Chondrocyte (in vitro differentiated cells): Measurements from ENCODE around the gene SULF2. TPM values are rescaled to one million over a fixed set of nuclear protein-coding genes. Genes with fewer than 3 reads are reported as not detected.

Experiments
- DNase-seq: peaks from one replicate; pipeline ENCODE4 v3.0.0; 2021; ENCODE audit warnings: mixed read lengths, low spot score
- H3K27ac Mint-ChIP-seq: one replicate; pipeline ENCODE4 v1.8.0; 2021; ENCODE audit warnings: mild to moderate bottlenecking, moderate library complexity, mixed read lengths; ENCODE audit not compliant: unreplicated experiment
- H3K27me3 Mint-ChIP-seq: 2 replicates; pipeline ENCODE4 v1.8.0; 2021; ENCODE audit warnings: low read depth, mixed read lengths
- H3K36me3 Mint-ChIP-seq: 2 replicates; pipeline ENCODE4 v1.8.0; 2021; ENCODE audit warnings: low read depth, mixed read lengths
- H3K4me1 Mint-ChIP-seq: 2 replicates; pipeline ENCODE4 v1.8.0; 2021; ENCODE audit warnings: low read depth, mild to moderate bottlenecking, mixed read lengths
- H3K4me3 Mint-ChIP-seq: one replicate; pipeline ENCODE4 v1.8.0; 2021; ENCODE audit warnings: mild to moderate bottlenecking, moderate library complexity, mixed read lengths; ENCODE audit not compliant: unreplicated experiment
- H3K9me3 Mint-ChIP-seq: 2 replicates; pipeline ENCODE4 v1.8.0; 2021; ENCODE audit warnings: low read depth, mixed read lengths
- CTCF ChIP-seq: fragments of 200-600 bp; sonication (generic); IDR thresholded peaks from 2 replicates; pipeline ENCODE4 v1.5.0; 2021; ENCODE audit warnings: antibody characterized with exemption, mild to moderate bottlenecking, moderate library complexity
- total RNA-seq: library from RNA; stranded (reverse); gene quantifications from 3 replicates; pipeline ENCODE4 v1.2.1, GENCODE V29; 2021

SULF2 gene
- total RNA-seq, 1 donor from 2014 or later = 82.4 TPM

- DNase-seq = no peak
- peaks cover 14% of the 10 kb centered on the region for H3K36me3 Mint-ChIP-seq
- H3K9me3 Mint-ChIP-seq = no peaks in the 10 kb centered on the region
Measured at GRCh38 chr20:47665221-47665991, 119.9 kb downstream of the SULF2 start.

GRCh38 chr20:47664744-47665143 is 120.5 kb downstream of the SULF2 start:
- DNase-seq = no peak
- no peak overlapping the region for H3K4me3 Mint-ChIP-seq
- H3K27me3 Mint-ChIP-seq = no peaks in the 10 kb centered on the region
- TF ChIP-seq CTCF = no peak
- H3K4me1 Mint-ChIP-seq = peaks cover 21% of the 10 kb centered on the region
- H3K9me3 Mint-ChIP-seq = no peaks in the 10 kb centered on the region
- H3K36me3 Mint-ChIP-seq = peaks cover 13% of the 10 kb centered on the region
- H3K27ac Mint-ChIP-seq = no peak overlapping the region

More at GRCh38 chr20:47665221-47665991, 119.9 kb downstream of the SULF2 start:
- Mint-ChIP-seq H3K27ac (no peak overlapping the region), H3K27me3 (no peaks in the 10 kb centered on the region), H3K4me3 (no peak overlapping the region), H3K4me1 (peaks cover 21% of the 10 kb centered on the region)
- no peak for TF ChIP-seq CTCF

GRCh38 chr20:47664068-47664437 is 121.2 kb downstream of the SULF2 start:
- no peak overlapping the region for H3K4me3 Mint-ChIP-seq
- DNase-seq = no peak
- no peak for TF ChIP-seq CTCF
- H3K9me3 Mint-ChIP-seq = no peaks in the 10 kb centered on the region
- no peak overlapping the region for H3K27ac Mint-ChIP-seq
- H3K27me3 Mint-ChIP-seq = no peaks in the 10 kb centered on the region
- H3K4me1 Mint-ChIP-seq = peaks cover 21% of the 10 kb centered on the region
- peaks cover 12% of the 10 kb centered on the region for H3K36me3 Mint-ChIP-seq

- H3K4me3 Mint-ChIP-seq = no peak overlapping the region
- TF ChIP-seq CTCF = peak; percentile 97
- no peaks in the 10 kb centered on the region for H3K27me3 Mint-ChIP-seq
- H3K27ac Mint-ChIP-seq = peak overlapping the region; percentile 54
- H3K9me3 Mint-ChIP-seq = no peaks in the 10 kb centered on the region
- peaks cover 8% of the 10 kb centered on the region for H3K36me3 Mint-ChIP-seq
- peaks cover 21% of the 10 kb centered on the region for H3K4me1 Mint-ChIP-seq
- DNase-seq = no peak
Measured at GRCh38 chr20:47663354-47664067, 121.8 kb downstream of the SULF2 start.

GRCh38 chr20:47662483-47663353 is 122.6 kb downstream of the SULF2 start:
- DNase-seq = no peak
- H3K9me3 Mint-ChIP-seq = no peaks in the 10 kb centered on the region
- H3K4me1 Mint-ChIP-seq = peaks cover 21% of the 10 kb centered on the region
- H3K36me3 Mint-ChIP-seq = peaks cover 6% of the 10 kb centered on the region
- H3K4me3 Mint-ChIP-seq = no peak overlapping the region
- H3K27me3 Mint-ChIP-seq = no peaks in the 10 kb centered on the region
- H3K27ac Mint-ChIP-seq = peak overlapping the region; percentile 54
- no peak for TF ChIP-seq CTCF
